Smooth muscle cell of the brain vasculature (primary cell): ENCODE data around the gene KIAA0753.

Experiments used
- DNase-seq: peaks from one replicate; pipeline ENCODE4 v3.0.0-alpha.2; 2012; ENCODE audit warnings: low read depth, low spot score

KIAA0753 gene

DNA sequence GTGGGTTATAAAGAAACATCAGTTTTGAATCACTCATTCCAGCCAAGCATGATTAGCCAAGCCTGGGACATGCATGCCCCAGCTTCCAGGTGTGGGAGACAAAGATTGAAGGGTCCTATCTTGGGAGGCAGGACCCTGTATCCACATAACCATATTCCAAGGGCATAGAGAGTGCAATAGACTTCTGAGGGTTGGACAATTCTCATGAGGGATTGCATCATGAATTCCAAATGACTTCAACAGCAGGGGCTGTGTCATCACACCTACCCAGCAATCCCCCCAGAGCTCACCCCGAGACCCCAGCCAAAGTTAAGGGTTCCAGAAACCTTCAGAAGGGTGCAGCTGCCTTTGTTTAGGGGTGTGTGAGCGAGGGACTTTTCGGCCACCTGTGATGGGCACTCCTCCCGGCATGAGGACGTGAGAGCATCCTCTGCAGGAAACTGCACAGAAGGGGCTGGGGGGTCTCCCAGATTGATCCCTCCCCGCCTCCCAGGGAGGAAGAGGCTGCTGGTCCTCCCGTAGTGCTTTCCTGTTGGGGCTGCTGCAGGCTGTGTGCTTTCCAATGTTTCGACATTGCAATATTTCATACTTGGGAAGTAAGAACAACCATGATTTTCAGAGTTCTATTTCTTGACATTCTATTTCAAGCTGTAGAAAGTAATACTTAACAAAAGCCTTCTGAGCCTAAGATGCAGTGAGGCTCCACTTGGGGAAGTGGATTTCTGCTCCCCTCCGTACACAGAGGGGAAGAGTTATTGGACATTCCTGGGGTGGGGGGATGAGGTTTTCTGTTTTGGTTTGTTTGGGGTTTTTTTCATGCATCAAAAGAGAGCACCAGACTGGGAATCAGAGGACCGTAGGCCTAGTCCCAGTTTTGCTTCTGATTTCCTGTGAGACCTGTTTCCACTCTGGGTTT is 70.9 kb downstream of the KIAA0753 start:
- DNase-seq, result no peak

DNA sequence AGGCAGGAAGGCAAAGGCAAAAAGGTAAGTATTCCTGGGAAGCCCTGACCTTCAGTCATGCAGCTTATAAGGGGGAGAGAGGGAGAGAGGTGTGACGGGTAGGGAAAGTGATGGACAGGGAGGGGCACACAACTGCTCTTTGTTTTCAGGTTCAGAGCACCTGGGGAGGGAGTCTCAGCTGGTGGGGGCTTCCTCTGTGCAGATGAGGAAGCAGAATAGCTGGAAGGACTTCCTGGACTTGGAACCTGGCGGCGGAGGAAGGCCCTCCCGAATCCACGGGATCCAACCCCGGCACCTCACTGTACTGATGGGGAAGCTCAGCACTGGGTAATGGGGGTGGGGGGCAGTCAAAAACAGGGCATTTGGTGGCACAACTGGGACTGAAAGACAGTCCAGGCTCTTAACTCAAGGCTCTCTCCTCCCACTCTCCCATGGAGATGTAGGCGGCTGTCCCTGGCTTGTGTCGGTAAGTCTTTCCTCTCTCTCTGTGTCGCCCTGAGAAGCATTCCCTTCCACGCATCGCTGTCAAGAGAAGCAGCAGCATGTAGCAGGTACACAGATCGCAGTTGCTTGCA is 72.2 kb downstream of the KIAA0753 start:
- DNase-seq, result no peak

DNA sequence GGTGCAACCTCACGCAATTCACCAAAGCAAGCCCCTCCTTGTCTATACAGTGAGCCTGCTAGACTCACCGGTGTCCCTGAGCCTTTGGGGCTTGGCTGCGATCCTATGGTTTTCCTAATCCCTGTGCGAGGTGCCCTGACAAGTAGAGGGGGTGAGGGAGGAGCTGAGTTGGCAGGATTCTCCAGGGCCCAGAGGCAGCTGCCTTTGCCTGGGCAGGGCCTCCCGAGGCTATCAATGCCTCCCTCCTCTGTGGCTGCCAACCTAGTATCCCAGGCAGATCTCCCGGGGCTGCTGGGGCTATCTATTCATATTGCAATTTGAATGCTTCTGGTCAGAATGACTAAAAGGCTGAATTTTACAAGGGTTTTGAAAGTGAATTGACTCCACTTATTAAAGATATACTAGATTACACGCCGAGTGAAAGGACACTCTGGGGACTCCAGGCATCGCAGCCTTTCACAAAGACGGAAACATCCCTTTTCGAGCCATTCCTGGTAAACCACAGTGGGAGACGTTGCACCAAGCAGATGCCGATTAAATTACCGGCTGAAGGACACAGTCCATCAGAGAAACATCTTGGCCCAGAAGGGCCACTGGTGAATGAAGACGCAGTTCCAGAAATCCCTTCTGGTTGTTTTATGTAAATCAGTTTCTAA is 72.9 kb downstream of the KIAA0753 start:
- DNase-seq, result no peak

DNA sequence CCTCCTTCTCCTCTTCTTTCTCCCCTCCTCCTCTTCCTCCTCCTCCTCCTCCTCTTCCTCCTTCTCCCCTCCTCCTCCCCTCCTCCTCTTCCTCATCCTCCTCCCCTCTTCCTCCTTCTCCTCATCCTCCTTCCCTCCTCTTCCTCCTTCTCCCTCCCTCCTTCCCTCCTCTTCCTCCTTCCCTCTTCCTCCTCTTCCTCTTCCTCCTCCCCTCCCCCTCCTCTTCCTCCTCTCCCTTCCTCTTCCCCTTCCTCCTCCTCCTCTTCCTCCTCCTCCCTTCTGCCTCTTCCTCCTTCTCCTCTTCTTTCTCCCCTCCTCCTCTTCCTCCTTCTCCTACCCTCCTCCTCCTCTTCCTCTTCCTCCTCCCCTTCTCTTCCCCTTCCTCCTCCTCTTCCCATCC is 79.1 kb downstream of the KIAA0753 start:
- no peak for DNase-seq

DNA sequence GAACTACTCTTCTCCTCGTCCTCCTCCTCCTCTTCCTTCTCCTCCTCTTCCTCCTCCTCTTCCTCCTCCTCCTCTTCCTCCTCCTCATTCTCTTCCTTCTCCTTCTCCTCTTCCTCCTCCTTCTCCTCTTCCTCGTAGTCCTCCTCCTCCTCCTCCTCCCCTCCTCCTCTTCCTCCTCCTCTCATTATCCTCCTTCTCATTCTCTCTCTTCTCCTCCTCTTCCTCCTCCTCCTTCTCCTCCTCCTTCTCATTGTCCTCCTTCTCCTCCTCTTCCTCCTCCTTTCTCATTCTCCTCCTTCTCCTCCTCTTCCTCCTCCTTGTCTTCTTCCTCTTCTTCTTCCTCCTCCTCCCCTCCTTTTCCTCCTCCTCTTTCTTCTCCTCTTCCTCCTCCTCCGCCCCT is 80.0 kb downstream of the KIAA0753 start:
- DNase-seq, result no peak

DNA sequence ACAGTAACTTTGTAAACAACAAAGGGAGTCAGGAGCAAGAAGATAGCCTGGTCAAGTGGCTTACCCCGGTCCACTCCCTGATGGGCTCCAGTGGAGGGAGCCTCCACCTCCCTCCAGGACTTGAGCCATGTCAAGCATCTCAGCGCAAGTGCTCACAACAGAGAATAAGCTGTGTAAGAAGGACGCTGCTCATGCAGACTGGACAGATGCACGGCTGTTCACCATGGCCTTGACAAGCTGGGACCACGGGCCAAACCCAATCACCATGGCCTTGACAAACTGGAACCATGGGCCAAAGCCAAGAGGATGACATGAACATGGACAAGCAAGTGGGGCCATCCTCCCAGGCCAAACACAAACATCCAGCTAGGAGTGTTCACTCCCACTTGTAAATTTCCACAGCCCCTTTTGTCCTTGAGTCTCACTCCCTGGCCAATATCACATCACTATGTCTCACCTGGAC is 80.7 kb downstream of the KIAA0753 start:
- no peak for DNase-seq

DNA sequence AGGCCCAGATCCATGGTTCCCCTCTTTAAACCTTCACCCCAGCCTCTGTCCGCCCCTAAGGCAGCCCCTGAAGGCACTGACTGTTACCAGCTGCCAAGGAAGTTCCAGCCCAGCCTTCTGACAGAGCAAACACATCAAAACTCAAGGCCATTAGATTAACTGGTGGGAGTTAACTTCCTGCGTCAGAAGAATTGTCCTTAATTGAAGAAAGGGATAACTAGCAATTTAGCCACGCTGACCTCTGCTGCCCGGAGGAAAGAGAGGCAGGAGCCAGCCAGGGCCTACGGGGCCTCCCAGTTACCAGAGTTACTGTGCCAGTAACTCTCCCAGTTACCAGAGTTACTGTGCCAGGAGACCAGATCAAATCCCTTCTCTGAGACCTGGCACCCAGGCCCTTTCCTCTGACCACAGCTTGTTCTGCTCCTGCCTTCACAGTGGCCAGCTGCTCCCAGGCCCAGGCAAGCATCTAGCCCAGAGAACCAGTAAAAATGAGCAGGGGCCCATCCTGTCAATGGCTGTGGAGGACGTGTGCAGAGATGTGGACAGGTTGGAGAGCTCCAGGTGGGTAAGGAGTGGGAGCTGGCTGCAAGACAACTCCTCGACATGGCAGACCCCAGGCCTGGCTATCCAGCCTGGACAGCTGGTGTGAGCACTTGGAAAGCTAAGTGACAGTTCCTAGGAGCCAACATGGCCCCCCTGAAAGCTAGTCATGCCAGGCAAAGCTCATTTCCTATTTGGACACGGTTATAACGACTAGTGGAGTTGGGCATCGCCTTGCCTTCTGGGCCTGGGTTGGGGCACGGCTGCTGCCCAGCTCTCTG is 81.4 kb downstream of the KIAA0753 start:
- DNase-seq, result no peak

DNA sequence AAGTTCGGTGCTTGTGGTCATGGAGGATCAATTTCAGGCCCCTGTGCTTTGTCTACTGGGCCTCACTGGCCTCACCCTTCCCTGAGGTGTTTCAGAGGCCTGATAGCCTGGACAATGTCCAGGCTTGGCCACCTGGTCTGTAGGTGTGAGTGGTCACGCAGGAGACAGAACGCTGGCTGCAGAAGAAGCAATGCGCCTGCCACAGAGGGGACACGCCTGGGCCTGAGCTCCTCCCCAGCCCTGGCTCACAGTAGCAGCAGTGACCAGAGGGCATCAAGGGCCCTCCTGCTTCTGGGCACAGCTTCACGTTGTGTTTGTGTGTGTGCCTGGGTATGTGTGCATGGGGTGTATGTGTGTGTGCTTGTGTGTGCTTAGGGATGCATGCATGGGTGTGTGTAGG is 82.2 kb downstream of the KIAA0753 start:
- DNase-seq, result no peak

DNA sequence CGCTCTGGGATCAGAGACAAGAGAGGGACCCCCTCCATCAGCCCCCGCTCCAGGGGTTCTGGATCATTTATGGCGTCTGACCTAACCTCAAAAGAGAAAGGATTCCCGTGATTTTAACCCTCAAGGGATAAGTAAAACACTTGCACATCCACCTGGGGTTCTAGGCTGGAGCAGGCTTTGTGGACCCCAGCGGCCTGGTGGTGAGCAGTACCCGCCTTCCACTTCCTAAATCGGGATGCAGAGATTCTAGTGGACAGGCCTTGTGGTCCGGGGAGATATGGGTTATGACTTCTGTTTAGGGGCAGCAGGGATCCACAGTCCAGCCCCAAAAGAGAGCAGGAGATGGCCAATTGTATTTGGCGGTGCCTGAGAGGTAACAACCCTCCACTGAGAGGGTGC is 83.5 kb downstream of the KIAA0753 start:
- DNase-seq, result no peak

DNA sequence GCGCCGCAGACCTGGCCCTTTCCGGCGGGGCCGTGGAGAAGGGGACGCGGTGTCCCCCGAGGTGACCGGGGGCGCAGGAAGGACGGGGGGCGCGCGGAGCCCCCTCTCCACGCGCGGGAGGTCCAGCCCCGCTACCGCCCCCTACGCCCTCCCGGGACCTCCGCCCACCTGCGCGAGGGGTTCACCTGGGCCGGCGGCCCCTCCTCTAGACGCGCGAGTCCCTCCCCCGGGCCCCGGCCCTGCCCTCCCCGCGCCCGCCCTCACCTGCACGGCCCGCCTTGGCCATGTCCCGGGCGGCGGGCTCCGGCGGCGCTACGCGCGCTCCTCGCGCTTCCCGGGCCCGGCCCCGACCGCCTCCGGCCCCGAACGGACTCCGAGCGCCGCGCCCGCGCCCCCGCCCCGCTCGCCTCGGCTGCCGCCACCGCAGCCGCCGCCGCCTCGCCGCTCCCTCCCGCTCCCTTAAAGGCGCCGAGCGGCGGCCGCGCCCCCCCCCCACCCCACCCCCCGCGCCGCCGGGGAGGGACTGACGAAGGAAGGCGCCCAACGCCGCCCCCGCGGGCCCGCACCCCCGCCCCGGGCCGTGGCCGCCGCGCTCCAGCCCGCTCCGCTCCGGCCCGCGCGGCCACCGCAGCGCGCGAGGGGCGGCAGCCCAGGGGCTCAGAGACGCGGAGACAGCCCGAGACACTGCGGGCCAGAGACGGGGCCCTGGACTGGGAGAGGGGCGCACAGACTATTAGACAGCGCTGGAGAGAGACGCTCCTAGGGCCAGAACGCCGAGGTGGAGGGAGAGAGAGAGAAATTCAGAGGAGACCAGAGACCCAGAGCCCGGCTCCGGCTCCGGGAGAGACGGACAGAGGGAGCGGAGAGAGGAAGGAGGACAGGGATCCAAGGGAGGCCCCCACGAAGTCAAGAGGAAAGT is 84.1 kb downstream of the KIAA0753 start, which contains the start of gene PITPNM3:
PITPNM3 (minus strand) TSS at position 435 of the 919 bp plus-strand sequence; CDS start at position 286, 149 bp downstream.
- no peak for DNase-seq

DNA sequence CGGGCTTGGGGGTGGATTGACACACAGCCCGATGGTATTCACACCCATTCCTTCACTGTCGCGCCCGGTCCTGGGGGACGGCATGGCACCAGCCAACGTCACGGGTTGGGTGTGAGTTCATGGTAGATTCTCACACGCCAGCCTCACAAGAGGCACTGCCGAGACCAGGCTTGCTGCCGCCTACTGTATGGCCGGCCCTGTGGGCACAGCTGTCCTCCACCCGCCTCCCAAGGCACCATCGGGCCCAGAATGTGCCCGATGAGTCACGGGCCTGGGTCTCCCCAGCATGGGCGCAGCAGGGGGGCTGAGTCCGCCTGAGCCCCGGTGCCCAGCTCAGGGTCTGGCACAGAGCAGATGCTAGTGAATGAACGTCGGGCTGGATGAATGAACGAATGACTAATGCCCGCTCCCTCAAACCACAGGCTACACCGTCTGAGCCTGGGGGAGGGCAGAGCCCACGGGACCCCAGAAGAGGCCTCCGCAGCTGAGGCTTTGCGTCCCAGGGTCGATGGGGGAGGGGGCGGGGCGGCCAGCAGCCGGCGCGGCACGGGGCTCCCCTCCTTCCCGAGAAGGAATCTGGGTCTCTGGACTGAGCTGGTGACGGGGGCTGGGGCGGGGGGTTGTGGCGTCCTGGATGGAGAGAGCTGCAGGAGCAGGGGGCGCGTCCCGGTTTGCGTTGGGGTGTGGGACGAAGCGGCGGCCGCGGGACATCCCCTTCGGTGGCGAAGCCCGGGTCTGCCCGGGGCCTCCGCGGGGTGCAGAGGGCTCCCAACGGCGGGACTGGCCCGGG is 85.0 kb downstream of the KIAA0753 start:
- DNase-seq, result no peak

DNA sequence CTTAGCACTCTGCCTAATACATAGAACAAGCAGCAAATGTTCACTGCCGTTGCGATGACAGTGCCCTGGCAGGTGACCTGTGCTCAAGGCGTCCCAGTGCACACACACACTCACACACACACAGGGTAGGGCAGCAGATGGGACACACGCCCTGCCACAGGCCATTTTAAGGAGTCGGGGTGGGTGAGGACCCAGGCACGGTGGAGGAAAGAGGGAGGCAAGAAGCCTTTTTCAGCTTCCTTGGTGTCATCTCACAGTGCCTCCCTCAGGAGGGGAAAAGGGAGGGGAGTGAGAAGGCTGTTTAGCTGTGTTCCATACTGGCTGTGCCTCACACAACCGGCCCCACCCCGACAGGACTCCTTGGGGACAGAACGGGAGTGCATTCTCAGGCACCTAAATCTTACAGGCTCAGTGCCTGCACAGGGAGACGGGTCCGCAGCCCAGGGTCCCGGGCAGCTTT is 85.6 kb downstream of the KIAA0753 start:
- DNase-seq, result no peak

DNA sequence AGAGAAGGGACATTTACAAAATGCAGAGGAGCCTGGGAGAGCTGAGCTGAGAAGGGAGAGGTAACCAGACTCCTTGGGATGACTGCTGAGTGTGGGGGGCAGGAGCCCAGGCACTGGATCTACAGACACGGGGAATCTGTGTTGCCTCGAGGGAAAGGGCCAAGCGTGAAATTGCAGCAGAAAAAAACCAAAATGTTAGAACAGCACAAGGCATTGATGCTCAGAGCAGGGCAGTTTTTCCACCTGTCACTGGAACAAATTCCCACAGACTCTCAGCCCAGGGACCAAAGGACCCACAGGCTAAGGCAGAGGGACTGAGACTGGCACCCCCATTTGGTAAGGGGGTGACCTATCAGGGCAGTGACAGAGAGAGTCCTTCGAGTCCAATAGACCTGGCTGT is 86.2 kb downstream of the KIAA0753 start:
- no peak for DNase-seq

DNA sequence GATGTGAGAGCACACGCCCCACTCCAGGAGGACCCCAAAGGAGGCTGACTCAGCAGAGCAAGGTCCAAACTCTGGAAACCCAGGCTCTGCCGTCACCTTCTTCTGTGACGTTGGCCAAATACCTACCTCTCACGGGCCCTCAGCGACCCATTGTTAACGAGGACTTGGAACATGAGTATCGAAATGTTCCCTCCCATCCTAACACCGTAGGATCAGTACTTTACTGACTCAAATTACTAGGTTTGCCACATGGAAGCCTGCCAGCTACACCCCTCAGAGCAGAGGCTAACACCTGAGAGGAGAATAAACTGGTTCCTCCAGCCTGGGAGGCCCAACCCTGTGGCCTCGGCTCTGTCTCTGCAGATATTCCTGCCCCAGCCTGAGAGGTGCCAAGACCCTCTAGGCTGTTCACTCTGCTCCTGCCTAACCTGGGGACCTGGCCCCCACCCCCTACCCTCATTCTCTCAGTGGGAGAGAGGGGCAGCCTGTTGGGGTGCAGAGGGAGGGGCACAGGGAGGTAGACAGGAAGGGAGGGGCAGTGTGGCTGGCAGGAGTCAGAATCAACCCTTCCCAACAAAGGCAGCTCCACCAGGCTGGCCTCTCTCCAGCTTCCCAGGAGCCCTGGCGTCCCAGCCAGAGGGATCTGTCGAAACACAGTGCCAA is 88.5 kb downstream of the KIAA0753 start:
- DNase-seq, result no peak

DNA sequence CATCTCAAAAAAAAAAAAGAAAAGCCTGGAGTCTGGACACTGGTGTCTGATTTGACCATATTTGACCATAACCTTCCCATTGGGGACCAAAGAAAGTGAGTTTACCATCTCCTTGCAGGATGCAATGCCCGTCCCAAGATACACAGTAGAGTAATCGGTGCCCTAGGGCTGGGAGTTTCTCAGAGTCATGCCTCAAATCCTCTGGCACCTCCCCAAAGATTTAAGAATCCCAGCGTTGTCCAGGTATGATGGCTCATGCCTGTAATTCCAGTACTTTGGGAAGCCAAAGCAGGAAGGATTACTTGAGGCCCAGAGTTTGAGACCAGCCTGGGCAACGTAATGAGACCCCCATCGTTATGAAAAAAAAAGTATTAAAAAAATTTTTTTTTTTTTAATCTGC is 89.2 kb downstream of the KIAA0753 start:
- DNase-seq, result no peak

DNA sequence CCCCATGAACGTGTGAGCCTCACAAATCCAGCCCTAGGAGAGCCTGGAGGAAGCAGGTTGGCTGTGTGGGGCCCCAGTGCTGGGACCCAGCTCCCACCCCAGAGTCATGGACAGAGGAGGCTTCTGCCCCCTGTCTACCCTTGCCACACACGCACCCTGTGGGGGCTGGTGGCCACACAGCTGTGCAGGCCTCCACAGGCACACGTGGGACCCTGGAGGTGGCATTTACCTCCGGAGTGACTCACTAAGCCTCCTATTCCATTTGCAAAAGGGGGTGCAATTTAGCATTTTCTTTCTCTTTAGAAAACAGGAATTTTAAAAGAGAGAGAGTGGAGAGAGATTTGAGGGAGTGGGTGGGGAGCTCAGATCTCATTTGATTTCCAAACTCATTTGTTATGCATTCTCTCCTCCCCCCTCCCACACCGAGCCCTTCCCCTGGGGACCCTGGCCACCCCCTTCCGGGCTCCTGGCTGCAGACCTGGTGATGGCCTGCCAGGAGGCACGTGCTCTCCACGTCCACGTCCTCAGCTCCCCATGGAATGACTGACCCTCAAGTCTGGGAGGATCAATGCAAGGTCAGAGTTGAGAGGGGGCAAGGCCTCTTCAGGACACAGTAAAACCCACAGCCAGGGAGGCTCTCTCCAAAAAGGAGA is 91.0 kb downstream of the KIAA0753 start:
- DNase-seq, result no peak

DNA sequence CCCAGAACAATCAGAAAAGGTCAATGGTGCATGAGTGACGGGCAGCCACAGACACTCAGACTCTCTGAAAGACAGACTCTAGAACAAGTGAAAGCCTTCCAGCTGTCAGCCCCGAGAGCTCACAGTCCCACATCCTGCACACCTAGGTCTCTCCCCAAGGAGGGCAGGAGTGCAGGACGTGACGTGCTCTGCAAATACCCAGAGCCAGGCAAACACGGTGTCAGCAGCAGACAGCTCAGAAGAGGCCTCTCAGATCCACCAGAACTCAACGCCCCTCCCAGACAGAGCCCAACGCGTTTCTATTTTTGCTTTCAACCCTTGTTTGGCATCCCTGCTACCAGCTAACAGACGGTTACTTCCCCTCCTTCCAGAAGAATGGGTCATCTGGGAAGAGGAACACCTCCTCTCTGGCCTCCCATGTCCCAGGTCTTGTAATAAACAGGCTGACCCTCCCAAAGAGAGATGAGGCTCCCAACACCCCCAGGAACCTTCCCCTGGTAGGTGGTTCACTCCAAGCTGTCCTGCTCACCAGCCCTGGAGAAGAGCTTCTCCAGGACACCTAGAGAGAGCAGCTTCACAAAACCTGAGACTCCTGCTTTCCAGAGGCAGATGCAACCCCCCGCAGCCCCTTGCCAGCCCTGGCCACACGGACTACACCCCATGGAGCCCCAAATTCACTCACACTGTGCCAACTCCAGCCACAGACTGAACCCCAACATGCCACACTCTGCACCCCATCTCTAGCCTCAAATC is 91.8 kb downstream of the KIAA0753 start:
- DNase-seq, result no peak

DNA sequence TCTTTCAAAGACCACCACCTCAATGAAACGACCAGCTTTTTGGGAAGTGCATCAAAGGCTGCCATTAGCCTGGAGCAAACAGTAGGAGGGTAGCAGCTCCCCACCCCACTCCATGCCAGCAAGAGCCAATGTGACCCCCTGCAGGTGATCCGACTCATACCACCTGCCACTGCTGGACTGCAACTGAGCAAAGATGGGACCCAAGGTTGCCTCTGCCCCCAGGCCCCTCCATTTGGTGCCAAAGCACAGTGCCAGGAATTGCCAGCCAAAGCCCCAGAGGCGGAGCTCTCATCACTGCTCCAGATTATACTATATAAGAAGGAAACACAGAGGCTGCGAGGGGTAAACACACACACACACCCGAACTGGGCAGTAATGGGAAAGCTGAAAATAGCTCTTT is 92.5 kb downstream of the KIAA0753 start:
- no peak for DNase-seq
